ENCODE measurements around the gene AHSP.
"Not testable (repeated sequence)": the region's sequence is repeated elsewhere in the genome, so short reads cannot be mapped to it uniquely, and the experiment has no call there.

AHSP gene, protein sequence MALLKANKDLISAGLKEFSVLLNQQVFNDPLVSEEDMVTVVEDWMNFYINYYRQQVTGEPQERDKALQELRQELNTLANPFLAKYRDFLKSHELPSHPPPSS

DNA sequence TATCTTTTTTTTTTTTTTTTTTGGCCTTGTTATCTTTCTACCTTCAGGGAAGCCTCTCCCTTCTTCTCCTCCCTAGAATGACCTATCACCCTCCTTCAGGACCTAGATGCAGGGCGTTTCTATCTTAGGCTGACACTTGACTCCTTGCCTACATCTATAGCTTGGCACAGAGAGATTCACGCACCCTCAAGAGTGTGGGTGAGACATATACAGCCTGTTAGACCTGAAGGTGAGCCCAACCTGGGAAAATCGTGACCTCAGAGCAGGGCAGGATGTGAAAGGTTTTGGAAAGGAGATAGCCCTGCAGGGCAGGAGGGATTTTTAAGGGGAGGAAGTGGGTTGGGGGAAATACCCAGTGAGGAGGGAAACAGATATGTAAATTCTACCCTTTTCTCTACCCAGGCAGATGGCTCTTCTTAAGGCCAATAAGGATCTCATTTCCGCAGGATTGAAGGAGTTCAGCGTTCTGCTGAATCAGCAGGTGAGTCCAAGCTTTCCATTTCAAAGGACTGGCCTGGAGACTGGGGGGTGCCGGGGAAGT is at the start of gene AHSP:
Gene AHSP (plus strand): TSS at position 167 of the 541 bp plus-strand sequence. CDS start 240 bp downstream, at position 407.
- no peak for DNase-seq (ENCODE audit: low spot score)
- TF ChIP-seq, protein P1, sequence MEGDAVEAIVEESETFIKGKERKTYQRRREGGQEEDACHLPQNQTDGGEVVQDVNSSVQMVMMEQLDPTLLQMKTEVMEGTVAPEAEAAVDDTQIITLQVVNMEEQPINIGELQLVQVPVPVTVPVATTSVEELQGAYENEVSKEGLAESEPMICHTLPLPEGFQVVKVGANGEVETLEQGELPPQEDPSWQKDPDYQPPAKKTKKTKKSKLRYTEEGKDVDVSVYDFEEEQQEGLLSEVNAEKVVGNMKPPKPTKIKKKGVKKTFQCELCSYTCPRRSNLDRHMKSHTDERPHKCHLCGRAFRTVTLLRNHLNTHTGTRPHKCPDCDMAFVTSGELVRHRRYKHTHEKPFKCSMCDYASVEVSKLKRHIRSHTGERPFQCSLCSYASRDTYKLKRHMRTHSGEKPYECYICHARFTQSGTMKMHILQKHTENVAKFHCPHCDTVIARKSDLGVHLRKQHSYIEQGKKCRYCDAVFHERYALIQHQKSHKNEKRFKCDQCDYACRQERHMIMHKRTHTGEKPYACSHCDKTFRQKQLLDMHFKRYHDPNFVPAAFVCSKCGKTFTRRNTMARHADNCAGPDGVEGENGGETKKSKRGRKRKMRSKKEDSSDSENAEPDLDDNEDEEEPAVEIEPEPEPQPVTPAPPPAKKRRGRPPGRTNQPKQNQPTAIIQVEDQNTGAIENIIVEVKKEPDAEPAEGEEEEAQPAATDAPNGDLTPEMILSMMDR (conservative IDR thresholded peaks at IDR 0.05; ENCODE audit: low read depth) = no peak
- POLR2A ChIA-PET (ENCODE audit: low non-redundant PET) = no interaction called here
- CTCF ChIA-PET = interaction anchor here (0.6 kb wide), 1 partner anchor 30 kb away, joined by 4 read pairs; no protein-coding TSS in a partner anchor
- no peak within 1 kb of the TSS for H3K27ac ChIP-seq

DNA sequence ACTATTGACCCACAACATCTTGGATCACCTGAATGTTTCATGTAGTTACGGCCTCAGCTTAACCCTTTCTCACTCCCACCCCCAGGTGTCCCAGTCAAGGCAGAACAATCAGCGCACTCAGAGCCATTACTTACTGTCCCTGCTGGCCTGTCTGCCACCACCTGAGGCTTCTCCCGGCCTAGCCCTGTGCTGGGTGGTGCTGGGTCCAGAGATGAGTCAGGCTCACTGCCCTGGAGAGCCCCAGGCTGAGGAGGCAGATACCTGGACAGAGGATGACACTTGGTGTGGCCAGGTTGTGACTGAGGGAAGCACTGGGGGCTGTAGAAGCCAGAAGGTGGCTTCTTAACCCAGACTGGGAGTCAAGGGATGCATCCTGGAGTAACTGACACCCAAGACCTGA is 48.7 kb upstream of the AHSP start:
- TF ChIP-seq, protein P1 (conservative IDR thresholded peaks at IDR 0.05; ENCODE audit: low read depth) = no peak
- ChIA-PET POLR2A (ENCODE audit: low non-redundant PET) (no interaction called here), CTCF (no interaction called here)
- no peak for DNase-seq (ENCODE audit: low spot score)
- peak overlapping the region; percentile 37; the same call in 1 of the 2 replicates for H3K27ac ChIP-seq

DNA sequence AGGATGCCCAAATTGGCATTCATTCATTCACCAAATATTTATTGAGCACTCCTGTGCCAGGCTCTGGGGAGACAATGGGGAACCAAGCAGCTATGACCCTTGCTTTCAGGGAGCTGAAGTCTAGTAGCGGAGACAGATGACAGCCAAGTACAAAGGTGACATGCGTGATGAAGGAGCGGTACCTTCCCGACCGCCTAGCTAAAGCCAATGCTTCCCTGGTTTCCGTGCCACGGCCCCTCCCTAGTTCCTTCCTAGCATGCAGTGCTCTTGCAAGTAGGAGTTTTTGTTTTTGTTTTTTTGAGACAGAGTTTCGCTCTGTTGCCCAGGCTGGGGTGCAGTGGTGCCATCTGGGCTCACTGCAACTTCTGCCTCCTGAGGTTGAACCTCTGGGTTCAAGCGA is 47.9 kb upstream of the AHSP start:
- TF ChIP-seq, protein P1 (conservative IDR thresholded peaks at IDR 0.05; ENCODE audit: low read depth) = no peak
- ChIA-PET CTCF (interaction anchor here (0.6 kb wide), 1 partner anchor 231 kb away, joined by 3 read pairs; no protein-coding TSS in a partner anchor), POLR2A (ENCODE audit: low non-redundant PET) (no interaction called here)
- DNase-seq (ENCODE audit: low spot score) = no peak
- no peak overlapping the region; the same call in 1 of the 2 replicates for H3K27ac ChIP-seq

DNA sequence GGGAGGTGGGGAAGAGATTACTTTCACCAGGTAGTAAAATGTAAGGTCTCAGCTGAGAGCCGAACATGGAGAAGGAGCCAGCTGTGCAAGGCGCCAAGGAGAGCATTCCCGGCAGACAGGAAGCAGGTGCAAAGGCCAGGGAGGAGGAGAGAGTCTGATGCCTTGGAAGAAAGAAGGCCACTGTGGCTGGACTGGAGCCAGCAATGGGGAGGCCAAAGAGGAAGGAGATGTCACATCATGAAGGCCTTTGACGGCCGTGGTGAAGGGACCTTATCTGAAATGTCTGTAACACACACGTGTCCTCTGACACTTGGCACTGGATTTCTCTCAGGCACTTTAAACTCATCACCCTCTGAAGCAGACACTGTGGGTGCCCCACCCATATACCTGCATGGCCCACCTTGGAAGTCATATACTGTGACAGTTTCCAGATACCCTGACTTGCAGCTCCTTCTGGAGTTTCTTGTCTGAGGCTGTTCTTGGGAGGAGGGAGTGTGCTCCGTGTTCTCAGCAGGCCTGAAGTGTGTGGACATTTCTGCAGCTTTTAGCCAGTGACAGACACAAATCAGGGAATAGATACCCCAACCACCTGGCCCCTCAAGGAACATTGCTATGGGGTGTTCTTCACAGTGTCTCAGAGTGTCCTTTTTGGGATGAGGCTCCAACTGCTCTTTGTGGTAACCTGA is 46.7 kb upstream of the AHSP start:
- DNase-seq (ENCODE audit: low spot score) = no peak
- CTCF ChIA-PET = interaction anchor here (0.6 to 1.0 kb wide), 2 partner anchors 216 to 273 kb away, joined by 3 to 5 read pairs; no protein-coding TSS in a partner anchor
- TF ChIP-seq, protein P1 (conservative IDR thresholded peaks at IDR 0.05; ENCODE audit: low read depth) = no peak
- no peak overlapping the region for H3K27ac ChIP-seq
- POLR2A ChIA-PET (ENCODE audit: low non-redundant PET) = no interaction called here

DNA sequence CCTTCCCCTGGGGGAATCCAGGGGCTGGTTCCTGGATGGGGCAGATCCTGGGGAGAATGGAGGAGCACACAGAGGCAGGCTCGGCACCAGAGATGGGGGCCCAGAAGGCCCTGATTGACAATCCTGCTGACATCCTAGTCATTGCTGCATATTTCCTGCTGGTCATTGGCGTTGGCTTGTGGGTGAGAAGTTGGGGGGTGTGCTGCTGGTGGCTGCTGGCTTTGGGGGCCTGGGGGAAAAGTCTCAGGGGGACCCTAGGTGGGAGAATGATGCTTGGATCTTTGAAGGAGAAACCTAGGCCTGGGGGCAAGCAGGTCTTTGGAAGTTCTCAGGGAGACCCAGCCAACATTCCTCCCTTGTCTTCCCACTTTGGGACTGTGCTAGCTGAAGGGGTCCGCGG is 44.6 kb upstream of the AHSP start, which contains the start of gene SLC5A2:
Gene SLC5A2 (plus strand): TSS at position 43 of the 400 bp plus-strand sequence. CDS start 14 bp downstream, at position 57.
- TF ChIP-seq, protein P1 (conservative IDR thresholded peaks at IDR 0.05; ENCODE audit: low read depth) = no peak
- POLR2A ChIA-PET (ENCODE audit: low non-redundant PET) = no interaction called here
- no peak for DNase-seq (ENCODE audit: low spot score)
- no peak within 1 kb of the TSS for H3K27ac ChIP-seq
- CTCF ChIA-PET = no interaction called here

DNA sequence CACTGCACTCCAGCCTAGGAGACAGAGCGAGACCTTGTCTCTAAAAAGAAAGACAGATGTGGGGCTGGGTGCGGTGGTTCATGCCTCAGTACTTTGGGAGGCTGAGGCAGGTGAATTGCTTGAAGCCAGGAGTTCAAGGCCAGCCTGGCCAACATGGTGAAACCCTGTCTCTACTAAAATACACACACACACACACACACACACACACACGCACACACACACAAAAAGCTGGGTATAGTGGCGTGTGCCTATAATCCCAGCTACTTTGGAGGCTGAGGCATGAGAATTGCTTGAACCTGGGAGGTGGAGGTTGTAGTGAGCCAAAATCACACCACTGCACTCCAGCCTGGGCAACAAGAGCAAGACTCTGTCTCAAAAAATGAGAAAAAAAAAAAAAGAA is 43.7 kb upstream of the AHSP start:
- H3K27ac ChIP-seq; DNase-seq (ENCODE audit: low spot score); POLR2A ChIA-PET (ENCODE audit: low non-redundant PET): not testable (repeated sequence)
- CTCF ChIA-PET = interaction anchor here (0.7 kb wide), 1 partner anchor 12 kb away, joined by 5 read pairs; no protein-coding TSS in a partner anchor
